ENCODE data around the gene LMBR1L.
"Not testable (repeated sequence)": the region's sequence is repeated elsewhere in the genome, so short reads cannot be mapped to it uniquely, and the experiment has no call there.

Gene LMBR1L, protein sequence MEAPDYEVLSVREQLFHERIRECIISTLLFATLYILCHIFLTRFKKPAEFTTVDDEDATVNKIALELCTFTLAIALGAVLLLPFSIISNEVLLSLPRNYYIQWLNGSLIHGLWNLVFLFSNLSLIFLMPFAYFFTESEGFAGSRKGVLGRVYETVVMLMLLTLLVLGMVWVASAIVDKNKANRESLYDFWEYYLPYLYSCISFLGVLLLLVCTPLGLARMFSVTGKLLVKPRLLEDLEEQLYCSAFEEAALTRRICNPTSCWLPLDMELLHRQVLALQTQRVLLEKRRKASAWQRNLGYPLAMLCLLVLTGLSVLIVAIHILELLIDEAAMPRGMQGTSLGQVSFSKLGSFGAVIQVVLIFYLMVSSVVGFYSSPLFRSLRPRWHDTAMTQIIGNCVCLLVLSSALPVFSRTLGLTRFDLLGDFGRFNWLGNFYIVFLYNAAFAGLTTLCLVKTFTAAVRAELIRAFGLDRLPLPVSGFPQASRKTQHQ

DNA sequence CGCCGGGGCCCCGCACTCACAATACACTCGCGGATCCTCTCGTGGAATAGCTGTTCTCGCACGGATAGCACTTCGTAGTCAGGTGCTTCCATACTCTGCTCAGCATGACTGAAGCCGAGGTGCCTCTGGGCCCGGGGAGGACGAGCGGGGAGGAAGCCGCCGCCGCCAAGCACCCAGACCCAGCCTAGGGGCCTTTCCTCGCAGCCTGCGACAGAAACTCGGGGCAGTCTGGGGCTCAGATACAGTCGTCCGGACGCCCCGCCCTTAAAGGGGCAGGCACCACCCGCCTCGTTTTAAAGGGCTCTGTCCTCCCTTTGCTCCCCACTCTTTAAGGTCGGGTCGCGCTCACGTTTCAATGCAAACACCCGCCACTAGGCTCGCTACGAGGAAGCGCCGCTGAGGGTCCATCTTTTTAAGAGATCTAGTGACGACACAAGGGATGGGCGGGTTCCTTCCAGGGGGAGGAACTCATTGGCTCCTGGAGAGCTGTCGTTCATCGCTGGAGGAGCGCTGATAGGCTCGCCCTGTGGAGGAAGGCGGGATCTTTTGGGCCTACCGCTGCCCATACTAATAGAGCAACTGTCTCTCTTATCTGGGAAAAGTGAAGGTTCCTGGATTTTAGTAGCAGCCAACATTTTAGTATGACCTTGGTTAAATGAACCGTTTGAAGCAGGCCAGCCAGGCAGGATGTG is at the start of gene LMBR1L:
TSS of gene LMBR1L (minus strand) at position 384 of the 692 bp plus-strand sequence. CDS start at position 92, 292 bp downstream.
- DNase-seq, result peak; percentile 98

- DNase-seq, result no peak
Observed at GRCh38 chr12:49160399-49160798, 49.8 kb upstream of the LMBR1L start.

DNA sequence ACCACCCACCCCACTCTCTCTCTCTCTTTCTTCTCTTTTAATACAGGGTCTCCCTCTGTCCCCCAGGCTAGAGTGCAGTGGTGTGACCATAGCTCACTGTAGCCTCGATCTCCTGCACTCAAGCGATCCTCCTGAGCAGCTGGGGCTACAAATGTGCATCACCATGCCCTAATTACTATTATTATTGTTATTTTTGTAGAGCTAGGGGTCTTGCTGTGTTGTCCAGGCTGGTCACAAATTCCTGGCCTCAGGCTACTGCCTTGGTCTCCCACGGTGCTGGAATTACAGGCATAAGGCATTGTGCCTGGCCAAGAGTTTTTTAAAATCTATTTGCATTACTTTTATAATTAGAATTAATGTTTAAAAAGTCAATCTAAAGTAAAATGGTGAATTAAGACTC is 43.6 kb upstream of the LMBR1L start:
- no peak for DNase-seq

- DNase-seq, result no peak
Observed at GRCh38 chr12:49147384-49147783, 36.7 kb upstream of the LMBR1L start.

DNA sequence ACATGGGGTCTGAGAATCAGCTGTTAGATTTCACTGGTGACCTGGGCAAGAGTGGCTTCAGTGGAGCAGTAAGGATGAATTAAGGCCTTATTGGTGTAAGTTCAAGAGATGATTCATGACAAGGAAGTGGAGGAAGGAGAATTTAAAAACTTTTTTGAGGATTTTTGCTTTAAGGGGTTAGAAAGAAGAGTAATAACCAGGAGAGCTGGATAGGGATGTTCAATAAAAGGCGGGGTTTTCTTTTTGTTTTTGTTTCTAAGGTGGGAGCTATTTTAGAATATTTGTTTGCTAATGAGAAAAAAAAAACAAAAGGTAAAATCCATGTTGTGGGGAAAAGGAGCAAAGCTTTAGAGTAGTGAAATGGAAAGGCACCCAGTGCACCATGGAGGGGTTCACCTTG is 35.8 kb upstream of the LMBR1L start:
- no peak for DNase-seq

GRCh38 chr12:49144384-49144783 is 33.7 kb upstream of the LMBR1L start:
- DNase-seq, result no peak

DNA sequence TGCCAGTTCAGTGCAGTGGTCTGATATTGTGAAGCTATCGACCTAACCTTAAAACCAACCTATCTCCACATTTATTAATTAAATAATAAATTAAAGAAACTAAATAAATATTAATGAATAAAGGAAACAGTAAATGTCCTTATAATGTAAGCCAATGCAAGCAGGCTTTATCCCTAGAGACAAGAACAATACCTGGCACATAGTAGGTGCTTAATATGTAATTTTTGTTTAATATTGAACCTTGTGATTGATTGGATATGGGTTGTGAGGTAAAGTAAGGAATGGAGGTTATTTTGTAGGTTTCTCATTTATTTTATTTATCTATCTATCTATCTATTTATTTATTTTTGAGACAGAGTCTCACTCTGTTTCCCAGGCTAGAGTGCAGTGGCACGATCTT is 28.4 kb upstream of the LMBR1L start:
- DNase-seq, result no peak

GRCh38 chr12:49138587-49138986 is 27.9 kb upstream of the LMBR1L start:
- DNase-seq, result no peak

GRCh38 chr12:49137476-49137875 is 26.8 kb upstream of the LMBR1L start:
- no peak for DNase-seq

DNA sequence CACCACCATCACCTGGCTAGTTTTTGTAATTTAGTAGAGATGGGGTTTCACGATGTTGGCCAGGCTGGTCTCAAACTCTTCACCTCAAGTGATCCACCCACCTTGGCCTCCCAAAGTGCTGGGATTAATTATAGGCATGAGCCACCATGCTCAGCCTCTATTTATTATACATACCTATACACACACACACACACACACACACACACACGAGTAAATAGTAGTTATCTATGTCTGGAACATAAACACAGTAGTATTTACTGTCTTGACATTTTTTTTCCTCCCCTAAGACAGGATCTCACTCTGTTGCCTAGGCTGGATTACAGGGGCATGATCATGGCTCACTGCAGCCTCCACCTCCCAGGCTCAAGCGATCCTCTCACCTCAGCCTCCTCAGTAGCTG is 26.4 kb upstream of the LMBR1L start:
- DNase-seq, result not testable (repeated sequence)

GRCh38 chr12:49133590-49133989 is 22.9 kb upstream of the LMBR1L start:
- no peak for DNase-seq

- no peak for DNase-seq
Observed at GRCh38 chr12:49133014-49133413, 22.4 kb upstream of the LMBR1L start.

GRCh38 chr12:49131894-49132461 is 21.3 kb upstream of the LMBR1L start:
- peak; percentile 58 for DNase-seq

GRCh38 chr12:49131051-49131893 is 20.6 kb upstream of the LMBR1L start, which contains the start of gene TUBA1B:
Gene TUBA1B, minus strand, starts transcription at chr12:49131395. Its CDS starts 95 bp downstream, at chr12:49131300.
- peak; percentile 93 for DNase-seq

DNA sequence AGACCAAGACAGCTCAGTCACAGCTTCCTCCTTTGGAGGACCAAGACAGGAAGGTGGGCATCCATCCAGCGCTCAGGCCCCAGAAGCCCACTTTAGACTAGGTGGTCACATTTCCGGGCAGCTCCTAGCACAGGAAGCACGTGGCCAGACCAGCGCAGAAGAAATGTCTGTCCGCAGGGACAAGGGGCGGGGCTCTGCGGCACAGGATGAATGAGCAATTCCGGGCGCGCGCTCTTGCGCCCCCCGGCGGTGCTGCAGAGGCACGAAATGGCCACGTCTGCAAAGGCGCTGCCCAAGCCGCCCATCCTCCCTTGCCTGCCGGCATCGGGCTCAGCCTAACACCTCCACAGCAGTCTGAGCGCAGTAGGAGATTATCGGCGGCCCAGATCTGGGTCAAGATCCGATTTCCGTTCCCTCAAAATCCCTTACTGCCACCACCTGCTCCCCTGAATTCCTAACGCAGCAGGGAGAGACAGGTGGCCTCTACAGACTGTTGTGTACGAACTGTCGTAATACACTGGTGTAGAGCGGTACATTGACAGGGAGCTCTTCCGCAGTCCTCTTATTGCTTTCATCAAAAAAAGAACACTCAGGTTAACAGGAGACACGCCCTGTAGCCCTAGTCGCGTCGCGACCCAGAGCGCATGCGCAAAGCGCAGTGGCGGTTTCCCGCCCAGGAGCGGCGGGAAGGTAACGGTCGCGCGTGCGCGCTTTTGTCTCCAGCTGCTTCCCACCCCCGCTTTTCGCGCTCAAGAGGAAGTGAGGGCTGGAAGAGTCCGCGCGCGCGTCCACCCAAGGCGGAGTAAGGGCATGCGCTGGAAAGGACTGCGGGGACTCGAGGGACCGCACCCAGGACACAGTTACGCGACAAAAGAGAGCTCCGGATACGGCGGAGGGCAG is 19.8 kb upstream of the LMBR1L start:
- DNase-seq, result peak; percentile 94

DNA sequence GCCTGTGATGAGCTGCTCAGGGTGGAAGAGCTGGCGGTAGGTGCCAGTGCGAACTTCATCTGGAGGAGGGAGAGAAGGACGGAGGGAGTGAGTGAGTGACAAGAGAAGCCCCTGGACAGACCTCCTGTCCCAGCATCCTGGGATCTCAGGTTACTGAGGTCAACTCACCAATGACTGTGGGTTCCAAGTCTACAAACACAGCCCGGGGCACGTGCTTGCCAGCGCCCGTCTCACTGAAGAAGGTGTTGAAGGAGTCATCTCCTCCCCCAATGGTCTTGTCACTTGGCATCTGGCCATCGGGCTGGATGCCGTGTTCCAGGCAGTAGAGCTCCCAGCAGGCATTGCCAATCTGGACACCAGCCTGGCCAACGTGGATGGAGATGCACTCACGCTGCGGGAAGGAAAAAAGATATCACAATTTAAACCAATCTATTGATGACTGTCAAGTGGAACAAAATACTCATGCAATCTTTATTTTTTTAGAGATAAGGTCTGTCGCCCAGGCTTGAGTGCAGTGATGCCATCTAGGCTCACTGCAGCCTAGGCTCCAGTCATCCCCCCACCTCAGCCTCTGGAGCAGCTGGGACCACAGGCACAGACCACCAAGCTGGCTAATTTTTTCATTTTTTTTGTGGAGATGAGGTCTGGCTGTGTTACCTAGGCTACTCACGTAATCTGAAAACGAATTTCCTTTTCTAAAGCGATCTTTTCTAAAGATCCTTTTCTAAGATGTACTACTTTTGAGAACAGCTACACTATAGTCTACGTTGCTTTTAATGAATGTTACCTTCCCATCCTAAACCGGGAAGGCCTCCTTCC is 18.9 kb upstream of the LMBR1L start:
- no peak for DNase-seq

DNA sequence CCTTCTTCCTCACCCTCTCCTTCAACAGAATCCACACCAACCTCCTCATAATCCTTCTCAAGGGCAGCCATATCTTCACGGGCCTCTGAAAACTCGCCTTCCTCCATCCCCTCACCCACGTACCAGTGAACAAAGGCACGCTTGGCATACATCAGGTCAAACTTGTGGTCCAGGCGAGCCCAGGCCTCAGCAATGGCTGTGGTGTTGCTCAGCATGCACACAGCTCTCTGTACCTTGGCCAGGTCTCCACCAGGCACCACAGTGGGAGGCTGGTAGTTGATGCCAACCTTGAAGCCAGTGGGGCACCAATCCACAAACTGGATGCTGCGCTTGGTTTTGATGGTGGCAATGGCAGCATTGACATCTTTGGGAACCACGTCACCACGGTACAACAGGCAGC is 17.3 kb upstream of the LMBR1L start:
- DNase-seq, result not testable (repeated sequence)

DNA sequence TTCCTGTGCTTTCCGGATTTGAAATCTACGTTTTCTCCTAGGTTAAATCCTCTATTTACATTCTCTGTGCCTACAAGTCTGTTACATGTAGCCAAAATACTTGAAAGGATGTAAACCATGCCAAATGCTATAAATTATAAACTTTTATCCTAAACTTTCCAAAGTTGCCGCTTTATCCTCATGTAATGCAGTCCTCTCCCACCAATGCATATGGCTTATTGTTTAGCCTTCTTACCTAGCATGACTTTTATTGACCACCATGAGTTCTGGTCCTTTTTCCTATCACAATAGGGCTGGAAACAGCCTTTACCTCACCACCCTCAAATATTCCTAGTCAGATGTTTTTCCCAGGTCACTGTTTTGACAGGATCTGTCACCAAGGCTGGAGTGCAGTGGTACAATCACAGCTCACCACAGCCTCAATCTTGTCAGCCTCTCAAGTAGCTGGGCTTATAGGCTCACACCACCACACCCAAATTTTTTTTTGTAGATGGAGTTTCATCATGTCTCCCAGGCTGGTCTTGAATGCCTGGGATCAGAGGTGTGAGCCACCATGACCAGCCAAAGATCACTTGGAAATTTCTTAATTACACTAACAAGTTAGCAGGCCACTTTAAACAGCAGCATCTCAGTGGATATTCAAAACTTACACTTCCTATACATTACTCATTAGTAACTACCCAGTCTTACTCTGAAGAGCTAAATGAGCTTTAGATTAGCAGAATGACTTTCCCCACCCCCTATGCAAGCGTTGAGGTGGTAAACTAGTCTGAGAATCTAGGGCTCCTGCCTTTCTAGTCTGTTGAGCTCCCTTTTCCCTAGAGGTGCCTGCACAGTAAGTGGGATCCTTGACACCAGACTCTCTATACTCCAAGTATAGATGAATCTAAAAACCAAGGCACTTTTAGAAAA is 16.5 kb upstream of the LMBR1L start:
- DNase-seq, result no peak

DNA sequence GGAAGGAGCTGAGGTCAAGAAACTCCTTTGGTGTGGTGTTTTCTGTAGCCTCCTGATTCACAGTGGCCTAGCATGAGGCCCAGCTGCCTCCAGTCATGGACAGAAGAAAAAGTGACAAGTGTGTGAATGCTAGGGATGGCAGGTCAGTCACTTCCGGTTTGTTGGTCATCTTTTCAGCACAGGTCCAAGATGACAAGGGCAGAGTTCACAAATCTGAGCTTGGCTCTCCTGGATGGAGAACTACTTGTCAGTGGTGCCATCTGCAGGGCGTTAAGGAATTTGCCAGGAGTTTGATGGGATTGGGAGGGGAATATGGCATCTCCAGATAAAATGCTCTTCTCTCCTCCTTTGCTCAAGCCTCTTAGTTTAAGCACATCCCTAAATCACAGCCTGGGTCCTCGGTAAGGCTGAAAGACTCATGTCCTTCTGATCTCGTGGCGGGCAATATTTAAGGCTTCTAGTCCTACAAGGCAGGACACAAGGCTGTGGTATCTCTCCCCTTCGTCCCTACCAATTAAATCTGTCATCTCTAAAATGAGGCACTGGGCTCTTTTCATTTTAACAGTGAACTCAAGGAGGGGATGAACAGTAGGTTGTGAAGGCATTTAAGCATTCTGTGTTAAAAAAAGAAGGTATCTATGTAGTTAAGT is 10.5 kb upstream of the LMBR1L start:
- no peak for DNase-seq
